ENCODE measurements around the gene NET1.

NET1 gene

DNA sequence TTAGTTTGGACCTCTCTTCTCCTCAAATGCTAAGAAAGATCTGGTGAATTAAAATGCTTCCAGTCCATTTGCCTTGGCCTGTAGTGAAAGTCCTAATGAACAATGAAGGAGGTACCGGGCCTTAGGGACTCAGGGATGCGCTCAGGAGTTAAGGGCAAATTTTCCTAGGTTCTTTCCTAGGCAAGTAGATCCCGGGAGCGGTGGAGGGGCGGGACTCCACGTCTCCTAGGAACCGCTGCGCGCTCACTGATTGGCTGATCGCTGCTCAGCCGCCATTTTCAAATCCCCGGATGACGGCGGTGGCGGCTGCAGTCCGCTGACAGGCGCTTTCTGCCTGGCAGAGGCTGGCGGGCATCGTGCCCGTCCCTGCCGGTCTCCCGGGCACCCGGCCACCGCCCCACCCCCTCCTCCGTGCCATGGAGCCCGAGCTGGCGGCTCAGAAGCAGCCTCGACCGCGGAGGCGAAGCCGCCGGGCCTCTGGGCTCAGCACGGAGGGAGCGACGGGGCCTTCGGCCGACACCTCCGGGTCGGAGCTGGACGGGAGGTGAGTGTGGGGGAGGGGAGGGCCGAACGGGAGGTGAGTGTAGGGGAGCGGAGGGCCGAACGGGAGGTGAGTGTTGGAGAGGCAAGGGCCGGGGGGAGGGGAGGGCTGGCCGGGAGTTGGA is at the start of gene NET1:
Gene NET1, plus strand, starts transcription at position 281 of the 665 bp plus-strand sequence. Its CDS starts 136 bp downstream, at position 417.
- H3K4me1 ChIP-seq (ENCODE audit: insufficient read depth, low read length), result peaks cover 32% of the 10 kb centered on the region
- H3K36me3 ChIP-seq (ENCODE audit: insufficient read depth, low read length), result peaks cover 9% of the 10 kb centered on the region
- H3K27ac ChIP-seq (ENCODE audit: low read length), result peak within 1 kb of the TSS; percentile 87
- no peak for TF ChIP-seq EZH2 (IDR thresholded peaks at IDR 0.05; ENCODE audit: borderline replicate concordance, low read depth, low read length, severe bottlenecking)
- no peak for TF ChIP-seq CTCF (IDR thresholded peaks at IDR 0.05; ENCODE audit: borderline replicate concordance, extremely low read depth, low read length, poor library complexity, severe bottlenecking)
- H3K27me3 ChIP-seq (ENCODE audit: insufficient read depth, low read length, poor library complexity), result peaks cover 2% of the 10 kb centered on the region
- peak within 1 kb of the TSS; percentile 88 to 95 for H3K4me3 ChIP-seq (ENCODE audit: low read depth in 1 of 2, low read length in 2 of 2)
- peaks cover 49% of the 10 kb centered on the region for H3K79me2 ChIP-seq (ENCODE audit: insufficient read depth, low read length)
- peak within 1 kb of the TSS; percentile 95 for H3K9ac ChIP-seq (ENCODE audit: low read depth, low read length)
- peaks cover 16% of the 10 kb centered on the region for H4K20me1 ChIP-seq (ENCODE audit: insufficient read depth, low read length)
- peak within 1 kb of the TSS; percentile 88 for H3K4me2 ChIP-seq (ENCODE audit: insufficient read depth, low read length)
- peak within 1 kb of the TSS; percentile 94 for H2AFZ ChIP-seq (ENCODE audit: low read depth, low read length)
- peak; percentile 86 for DNase-seq
- no peaks in the 10 kb centered on the region for H3K9me3 ChIP-seq (ENCODE audit: insufficient read depth, low read length, severe bottlenecking)
- peak; percentile 95 for ATAC-seq (ENCODE audit: insufficient read depth, low read depth)

DNA sequence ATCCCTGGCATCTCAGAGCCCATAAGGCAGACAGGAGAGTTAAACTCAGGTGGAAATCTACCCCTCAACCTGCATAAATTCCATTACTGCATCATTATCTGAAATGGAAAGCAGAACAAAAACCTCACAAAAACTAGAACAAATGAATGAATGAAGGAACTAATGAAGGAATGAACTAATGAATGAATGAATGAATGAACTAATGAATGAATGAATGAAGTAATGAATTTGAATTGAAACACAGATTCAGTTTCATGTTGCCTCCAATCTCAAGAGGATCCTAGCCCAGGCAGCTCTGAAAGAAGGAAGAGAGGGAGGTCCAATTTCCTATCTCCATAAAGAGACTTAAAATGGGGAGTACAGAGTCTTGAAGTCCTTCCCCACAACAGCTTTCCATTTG is 49.5 kb upstream of the NET1 start:
- Histone ChIP-seq H4K20me1 (ENCODE audit: insufficient read depth, low read length) (no peaks in the 10 kb centered on the region), H3K9me3 (ENCODE audit: insufficient read depth, low read length, severe bottlenecking) (no peaks in the 10 kb centered on the region), H3K4me3 (ENCODE audit: low read depth in 1 of 2, low read length in 2 of 2) (no peak overlapping the region), H3K4me1 (ENCODE audit: insufficient read depth, low read length) (no peaks in the 10 kb centered on the region), H3K27ac (ENCODE audit: low read length) (no peak overlapping the region), H3K36me3 (ENCODE audit: insufficient read depth, low read length) (no peaks in the 10 kb centered on the region), H3K4me2 (ENCODE audit: insufficient read depth, low read length) (no peak overlapping the region), H3K27me3 (ENCODE audit: insufficient read depth, low read length, poor library complexity) (peaks cover 5% of the 10 kb centered on the region), H3K79me2 (ENCODE audit: insufficient read depth, low read length) (no peaks in the 10 kb centered on the region), H3K9ac (ENCODE audit: low read depth, low read length) (no peak overlapping the region), H2AFZ (ENCODE audit: low read depth, low read length) (no peak overlapping the region)
- TF ChIP-seq CTCF (IDR thresholded peaks at IDR 0.05; ENCODE audit: borderline replicate concordance, extremely low read depth, low read length, poor library complexity, severe bottlenecking), result no peak
- no peak for TF ChIP-seq EZH2 (IDR thresholded peaks at IDR 0.05; ENCODE audit: borderline replicate concordance, low read depth, low read length, severe bottlenecking)
- ATAC-seq (ENCODE audit: insufficient read depth, low read depth), result no peak
- no peak for DNase-seq

DNA sequence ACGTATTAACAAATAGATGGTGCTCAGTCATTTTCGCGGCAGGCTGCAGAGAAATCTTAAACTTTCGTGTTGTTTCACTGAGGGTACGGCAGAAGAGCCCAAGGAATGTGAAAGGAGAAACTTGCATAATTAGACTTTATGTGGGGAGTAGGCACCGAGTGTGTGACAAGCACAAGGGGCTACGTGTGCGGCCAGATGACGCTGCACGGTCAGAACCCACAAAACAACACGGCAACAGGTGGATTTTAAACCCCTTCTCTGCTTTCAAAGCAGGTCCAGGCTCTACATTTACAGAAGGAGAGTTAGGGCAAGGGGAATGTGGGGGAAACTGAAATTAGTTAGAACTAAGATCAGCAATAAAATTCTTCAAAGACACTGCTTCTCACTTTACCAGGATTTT is 48.0 kb upstream of the NET1 start:
- Histone ChIP-seq H3K4me3 (ENCODE audit: low read depth in 1 of 2, low read length in 2 of 2) (no peak overlapping the region), H3K36me3 (ENCODE audit: insufficient read depth, low read length) (no peaks in the 10 kb centered on the region), H3K27me3 (ENCODE audit: insufficient read depth, low read length, poor library complexity) (peaks cover 5% of the 10 kb centered on the region), H4K20me1 (ENCODE audit: insufficient read depth, low read length) (no peaks in the 10 kb centered on the region), H3K4me1 (ENCODE audit: insufficient read depth, low read length) (no peaks in the 10 kb centered on the region), H3K9ac (ENCODE audit: low read depth, low read length) (no peak overlapping the region), H3K27ac (ENCODE audit: low read length) (no peak overlapping the region), H3K79me2 (ENCODE audit: insufficient read depth, low read length) (no peaks in the 10 kb centered on the region), H2AFZ (ENCODE audit: low read depth, low read length) (no peak overlapping the region), H3K4me2 (ENCODE audit: insufficient read depth, low read length) (no peak overlapping the region), H3K9me3 (ENCODE audit: insufficient read depth, low read length, severe bottlenecking) (no peaks in the 10 kb centered on the region)
- no peak for DNase-seq
- no peak for ATAC-seq (ENCODE audit: insufficient read depth, low read depth)
- TF ChIP-seq EZH2 (IDR thresholded peaks at IDR 0.05; ENCODE audit: borderline replicate concordance, low read depth, low read length, severe bottlenecking) (no peak), CTCF (IDR thresholded peaks at IDR 0.05; ENCODE audit: borderline replicate concordance, extremely low read depth, low read length, poor library complexity, severe bottlenecking) (no peak)
